Parathyroid adenoma (tissue), 2 donors: ENCODE measurements around the gene RASGEF1B.

ENCODE experiments used
- H2AFZ ChIP-seq: fragments of 300-600 bp; sonication (generic); one replicate; pipeline ENCODE4 v1.7.0; 2017; ENCODE audit warnings: antibody characterized with exemption, mild to moderate bottlenecking
- H3K27ac ChIP-seq: fragments of 300-600 bp; sonication (generic); one replicate; pipeline ENCODE4 v1.7.0; 2017
- H3K27me3 ChIP-seq: fragments of 300-600 bp; sonication (generic); one replicate; pipeline ENCODE4 v1.7.0; 2017; ENCODE audit warnings: low read length; ENCODE audit not compliant: control insufficient read depth, insufficient read depth
- H3K36me3 ChIP-seq: fragments of 300-600 bp; sonication (generic); one replicate; pipeline ENCODE4 v1.7.0; 2017; ENCODE audit warnings: low read length; ENCODE audit not compliant: control insufficient read depth, insufficient read depth
- H3K4me1 ChIP-seq: fragments of 300-600 bp; sonication (generic); one replicate; pipeline ENCODE4 v1.7.0; 2017; ENCODE audit warnings: control low read depth
- H3K4me2 ChIP-seq: fragments of 300-600 bp; sonication (generic); one replicate; pipeline ENCODE4 v1.7.0; 2017; ENCODE audit warnings: low read length
- H3K4me3 ChIP-seq: fragments of 300-600 bp; sonication (generic); one replicate; pipeline ENCODE4 v1.7.0; 2017; ENCODE audit warnings: low read depth, low read length
- H3K79me2 ChIP-seq: fragments of 300-600 bp; sonication (generic); one replicate; pipeline ENCODE4 v1.7.0; 2017; ENCODE audit warnings: control low read depth
- H3K9ac ChIP-seq: fragments of 300-600 bp; sonication (generic); one replicate; pipeline ENCODE4 v1.7.0; 2017; ENCODE audit warnings: mild to moderate bottlenecking
- H3K9me3 ChIP-seq: fragments of 300-600 bp; sonication (generic); one replicate; pipeline ENCODE4 v1.7.0; 2017; ENCODE audit warnings: low read length; ENCODE audit not compliant: control insufficient read depth
- TF ChIP-seq, protein P1 (sequence below): fragments of 300-600 bp; sonication (generic); IDR thresholded peaks from one replicate; pipeline ENCODE4 v1.7.0; 2017; ENCODE audit warnings: antibody characterized with exemption, mild to moderate bottlenecking
- donor health status: primary hyperparathyroidism.

Gene RASGEF1B

DNA sequence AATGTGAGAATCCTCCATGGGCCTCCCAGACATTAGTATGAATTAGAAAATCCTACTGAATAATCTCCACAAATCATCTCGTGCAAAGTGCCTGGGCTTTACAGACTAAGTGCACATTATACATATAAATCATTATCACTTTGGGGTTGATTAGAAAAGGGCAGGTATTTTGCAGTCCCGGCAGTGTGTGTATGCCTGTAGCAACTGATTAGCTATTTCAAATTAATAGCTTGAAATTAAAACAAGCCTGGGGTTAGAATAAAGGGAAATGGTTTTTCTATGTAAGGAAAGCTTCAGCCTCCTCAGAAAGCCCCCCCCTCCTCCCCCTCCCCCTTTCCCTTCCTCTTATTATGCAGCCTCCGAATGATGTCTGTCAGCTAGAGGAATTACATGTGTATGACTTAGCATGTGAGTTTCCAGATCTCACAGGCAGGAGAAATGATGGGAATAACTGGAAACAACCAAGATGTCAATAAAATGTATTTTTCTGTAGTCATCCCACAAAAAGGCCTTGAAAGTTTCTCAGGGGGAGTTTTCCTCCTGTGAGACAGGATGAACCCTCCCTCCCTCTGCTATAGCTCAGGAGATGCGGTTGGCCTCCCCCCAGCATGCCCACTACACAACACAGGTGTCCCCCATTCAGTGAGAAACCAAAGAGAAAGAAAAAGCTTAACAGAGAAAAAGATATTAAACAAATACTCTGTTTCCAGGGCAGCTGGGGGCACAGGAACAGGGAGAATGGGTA lies 41.2 kb upstream of the RASGEF1B start:
- H3K4me3 ChIP-seq, result no peak overlapping the region
- H3K4me2 ChIP-seq, result no peak overlapping the region
- H3K4me1 ChIP-seq, result no peaks in the 10 kb centered on the region
- no peak overlapping the region for H3K27ac ChIP-seq
- TF ChIP-seq, protein P1, sequence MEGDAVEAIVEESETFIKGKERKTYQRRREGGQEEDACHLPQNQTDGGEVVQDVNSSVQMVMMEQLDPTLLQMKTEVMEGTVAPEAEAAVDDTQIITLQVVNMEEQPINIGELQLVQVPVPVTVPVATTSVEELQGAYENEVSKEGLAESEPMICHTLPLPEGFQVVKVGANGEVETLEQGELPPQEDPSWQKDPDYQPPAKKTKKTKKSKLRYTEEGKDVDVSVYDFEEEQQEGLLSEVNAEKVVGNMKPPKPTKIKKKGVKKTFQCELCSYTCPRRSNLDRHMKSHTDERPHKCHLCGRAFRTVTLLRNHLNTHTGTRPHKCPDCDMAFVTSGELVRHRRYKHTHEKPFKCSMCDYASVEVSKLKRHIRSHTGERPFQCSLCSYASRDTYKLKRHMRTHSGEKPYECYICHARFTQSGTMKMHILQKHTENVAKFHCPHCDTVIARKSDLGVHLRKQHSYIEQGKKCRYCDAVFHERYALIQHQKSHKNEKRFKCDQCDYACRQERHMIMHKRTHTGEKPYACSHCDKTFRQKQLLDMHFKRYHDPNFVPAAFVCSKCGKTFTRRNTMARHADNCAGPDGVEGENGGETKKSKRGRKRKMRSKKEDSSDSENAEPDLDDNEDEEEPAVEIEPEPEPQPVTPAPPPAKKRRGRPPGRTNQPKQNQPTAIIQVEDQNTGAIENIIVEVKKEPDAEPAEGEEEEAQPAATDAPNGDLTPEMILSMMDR, result no peak
- H3K36me3 ChIP-seq, result no peaks in the 10 kb centered on the region
- no peak overlapping the region for H3K9ac ChIP-seq
- H2AFZ ChIP-seq, result no peak overlapping the region
- no peaks in the 10 kb centered on the region for H3K9me3 ChIP-seq
- H3K27me3 ChIP-seq, result no peaks in the 10 kb centered on the region
- H3K79me2 ChIP-seq, result no peaks in the 10 kb centered on the region

DNA sequence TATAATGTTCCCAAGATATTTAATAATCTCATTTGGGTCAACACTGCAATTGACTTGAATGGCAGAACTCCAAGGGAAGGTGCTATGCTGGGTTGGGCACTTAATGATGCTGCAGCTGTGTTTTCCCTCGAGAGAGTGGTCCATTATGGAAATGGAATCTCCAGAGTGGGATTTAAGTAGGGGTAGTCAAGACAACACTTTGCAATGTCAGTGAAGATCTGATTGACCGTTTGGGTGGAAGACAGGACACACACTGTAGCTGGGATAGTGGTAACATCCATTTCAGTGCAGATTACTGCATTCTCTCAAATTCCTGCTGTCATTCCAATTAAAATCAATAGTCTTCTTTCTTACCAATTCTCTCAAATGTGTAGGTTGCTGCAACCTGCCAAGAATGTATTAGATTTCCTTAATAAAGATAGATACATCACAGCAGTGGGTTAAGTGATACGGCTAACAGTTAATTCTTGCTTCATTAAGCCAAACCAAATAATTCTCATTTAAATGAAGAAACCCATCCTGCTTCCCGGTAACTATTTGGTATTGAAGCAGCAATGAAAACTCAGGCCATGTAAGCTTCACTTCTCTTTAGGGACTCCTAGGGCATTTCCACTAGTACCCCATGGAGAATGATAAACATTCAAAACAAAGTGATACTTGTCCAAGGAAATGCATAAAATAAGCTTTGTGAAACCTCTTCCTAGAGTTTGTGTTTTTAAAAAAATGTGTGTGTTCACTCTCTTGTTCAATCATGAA lies 40.5 kb upstream of the RASGEF1B start:
- Histone ChIP-seq H3K36me3 (no peaks in the 10 kb centered on the region), H2AFZ (no peak overlapping the region), H3K27ac (no peak overlapping the region), H3K27me3 (no peaks in the 10 kb centered on the region), H3K9ac (no peak overlapping the region), H3K4me2 (no peak overlapping the region), H3K4me1 (no peaks in the 10 kb centered on the region), H3K9me3 (no peaks in the 10 kb centered on the region), H3K4me3 (no peak overlapping the region), H3K79me2 (no peaks in the 10 kb centered on the region)
- TF ChIP-seq, protein P1, result no peak

DNA sequence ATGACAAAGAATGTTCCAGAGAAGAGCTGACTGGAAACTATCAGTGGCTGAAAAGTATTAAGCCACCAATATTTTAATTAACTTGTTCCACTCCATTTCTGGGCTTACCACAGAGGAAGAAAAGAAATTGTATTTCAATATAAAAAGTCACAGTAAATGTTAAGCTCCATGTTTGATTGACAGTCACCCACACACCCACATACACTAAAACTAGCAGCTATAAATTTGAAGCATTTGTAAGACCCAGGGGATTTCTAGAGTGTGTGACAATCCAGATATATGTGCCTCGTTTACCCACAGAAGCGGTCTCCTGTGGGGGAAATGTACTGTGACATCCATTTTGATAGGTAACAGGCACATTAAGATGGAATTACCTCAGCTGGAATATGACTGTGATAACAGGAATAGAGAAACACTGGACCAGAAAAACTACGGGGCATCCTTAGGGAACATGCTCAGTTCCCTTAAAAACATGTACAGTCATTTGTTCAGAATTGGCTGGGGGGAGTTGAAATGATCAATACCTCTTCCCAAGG lies 39.0 kb upstream of the RASGEF1B start:
- Histone ChIP-seq H3K27ac (no peak overlapping the region), H3K79me2 (no peaks in the 10 kb centered on the region), H3K4me3 (no peak overlapping the region), H3K4me1 (no peaks in the 10 kb centered on the region), H3K9ac (no peak overlapping the region), H3K27me3 (no peaks in the 10 kb centered on the region), H3K4me2 (no peak overlapping the region), H3K36me3 (no peaks in the 10 kb centered on the region), H3K9me3 (no peaks in the 10 kb centered on the region), H2AFZ (no peak overlapping the region)
- TF ChIP-seq, protein P1, result no peak

DNA sequence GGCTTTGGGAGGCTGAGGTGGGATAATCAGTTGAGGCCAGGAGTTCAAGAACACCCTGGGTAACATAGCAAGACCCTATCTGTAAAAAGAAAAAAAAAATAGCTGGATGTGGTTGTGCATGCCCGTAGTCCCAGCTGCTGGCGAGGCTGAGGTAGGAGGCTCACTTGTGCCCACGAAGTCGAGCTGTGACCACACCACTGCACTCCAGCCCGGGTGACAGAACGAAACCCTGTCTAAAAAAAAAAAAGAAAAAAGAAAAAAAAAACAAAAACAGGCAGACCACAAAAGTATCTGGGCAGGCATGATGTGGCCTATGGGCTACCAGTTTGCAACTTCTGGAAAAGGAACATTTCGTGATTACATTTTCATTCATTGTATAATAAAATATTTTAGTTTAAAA lies 38.1 kb upstream of the RASGEF1B start:
- H3K27me3 ChIP-seq, result no peaks in the 10 kb centered on the region
- H3K4me2 ChIP-seq, result no peak overlapping the region
- TF ChIP-seq, protein P1, result no peak
- H3K9ac ChIP-seq, result no peak overlapping the region
- H3K27ac ChIP-seq, result no peak overlapping the region
- H3K4me3 ChIP-seq, result no peak overlapping the region
- no peaks in the 10 kb centered on the region for H3K9me3 ChIP-seq
- no peak overlapping the region for H2AFZ ChIP-seq
- H3K36me3 ChIP-seq, result no peaks in the 10 kb centered on the region
- no peaks in the 10 kb centered on the region for H3K79me2 ChIP-seq
- no peaks in the 10 kb centered on the region for H3K4me1 ChIP-seq
